Stimulated activated CD4-positive, alpha-beta T cell treated with anti-CD3 and anti-CD28 coated beads, TNF-alpha, amount 100 ng/mL, for 4 hours (primary cell): ENCODE results near the gene RORB.
"Not testable (repeated sequence)": the region's sequence is repeated elsewhere in the genome, so short reads cannot be mapped to it uniquely, and the experiment has no call there.

Experiments
- DNase-seq, 3 experiments: peaks; one replicate each; pipeline ENCODE4 v3.0.0-alpha.2; 2020; ENCODE audit warnings: low read depth in 3 of 3

The RORB gene

DNA sequence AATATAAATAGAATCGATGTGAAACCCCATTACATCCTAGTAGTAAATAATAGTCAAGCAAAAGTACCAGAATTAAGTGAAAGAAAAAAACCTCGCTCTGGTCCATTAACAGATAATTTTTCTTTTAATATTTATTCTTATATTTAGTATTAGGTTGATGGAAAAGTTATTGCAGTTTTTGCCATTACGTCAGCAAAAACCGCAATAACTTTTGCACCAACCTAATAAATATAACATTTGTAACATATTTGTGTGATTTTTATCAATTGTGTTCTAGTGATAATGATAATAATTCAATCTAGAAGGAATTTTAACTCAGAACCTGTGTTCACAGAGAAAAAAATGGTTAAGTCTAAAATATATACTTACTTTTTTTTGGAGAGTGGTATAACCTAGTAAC lies 16.1 kb downstream of the RORB start:
- DNase-seq: no peak

DNA sequence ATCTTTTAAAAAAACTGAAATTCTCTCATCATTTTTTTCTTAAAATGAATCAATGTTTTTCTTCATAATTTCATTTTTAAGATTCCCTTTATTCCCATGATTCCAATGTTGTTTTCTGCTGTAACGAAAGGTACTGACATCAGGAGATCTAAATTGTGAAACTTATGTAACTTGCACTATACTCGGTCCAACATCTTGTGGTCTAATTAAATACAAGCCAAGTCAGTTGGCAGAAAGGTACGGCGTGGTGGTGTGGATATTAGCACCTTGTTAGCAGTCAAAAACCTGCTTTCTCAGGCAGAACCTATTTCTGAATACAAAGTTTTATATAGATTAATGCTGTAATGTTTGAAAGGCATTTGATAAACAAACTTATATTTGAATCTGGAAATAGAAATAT lies 20.1 kb downstream of the RORB start:
- DNase-seq: no peak

DNA sequence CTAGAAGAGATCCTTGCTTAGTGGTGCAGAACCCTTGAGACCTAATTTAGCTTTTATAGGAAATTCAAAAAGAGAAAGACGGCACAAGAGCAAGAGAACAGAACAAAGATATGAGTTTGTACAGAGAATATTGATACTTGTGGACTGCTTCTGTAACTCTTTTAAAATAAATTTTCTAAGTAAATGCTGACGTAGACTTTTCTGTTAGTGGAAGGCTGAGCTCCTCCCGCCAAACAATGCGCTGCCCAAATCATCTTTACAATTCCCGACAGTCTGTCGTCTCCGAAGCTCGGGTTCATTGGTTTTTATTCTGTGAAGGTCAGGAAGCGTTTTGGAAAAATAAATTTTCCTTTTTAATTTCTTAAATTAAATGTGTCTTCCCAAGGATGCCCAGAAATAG lies 22.3 kb downstream of the RORB start:
- DNase-seq: no peak

DNA sequence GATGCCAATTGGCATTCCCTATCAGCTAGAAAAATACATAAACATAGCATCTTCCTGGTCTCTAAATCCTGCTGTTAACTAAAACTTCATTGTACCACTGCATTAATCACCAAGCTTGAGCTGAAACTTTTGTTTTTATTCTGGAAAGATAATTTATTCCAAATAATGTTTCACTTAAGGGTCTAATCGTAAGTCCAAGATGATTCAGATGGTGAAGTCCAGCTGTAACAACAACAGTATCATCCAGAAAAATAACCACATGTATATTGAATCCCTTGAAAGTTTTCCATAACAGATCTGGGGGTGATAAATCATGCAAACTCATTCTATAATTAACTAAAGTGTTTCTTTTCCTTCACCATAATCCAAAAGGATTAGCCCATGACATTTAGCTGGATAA lies 23.9 kb downstream of the RORB start:
- DNase-seq: no peak

DNA sequence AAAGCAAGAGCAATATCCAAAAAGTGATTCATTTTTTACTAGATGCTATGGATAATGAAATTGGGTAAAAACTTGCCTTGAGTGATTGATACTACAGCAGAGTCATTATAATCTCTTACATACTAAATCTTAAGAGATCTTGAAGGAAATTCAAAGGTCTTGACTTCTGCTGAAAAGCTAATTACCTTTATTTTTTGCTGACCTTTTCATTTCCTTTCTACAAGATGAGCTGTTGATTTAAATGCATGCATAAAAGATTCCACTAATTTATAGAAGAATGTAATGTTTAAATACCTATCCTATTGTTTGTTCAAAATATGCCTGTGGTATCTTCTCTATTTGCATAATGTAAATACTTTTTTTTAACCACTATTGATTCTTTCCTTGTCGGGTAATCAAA lies 27.2 kb downstream of the RORB start:
- DNase-seq: no peak

DNA sequence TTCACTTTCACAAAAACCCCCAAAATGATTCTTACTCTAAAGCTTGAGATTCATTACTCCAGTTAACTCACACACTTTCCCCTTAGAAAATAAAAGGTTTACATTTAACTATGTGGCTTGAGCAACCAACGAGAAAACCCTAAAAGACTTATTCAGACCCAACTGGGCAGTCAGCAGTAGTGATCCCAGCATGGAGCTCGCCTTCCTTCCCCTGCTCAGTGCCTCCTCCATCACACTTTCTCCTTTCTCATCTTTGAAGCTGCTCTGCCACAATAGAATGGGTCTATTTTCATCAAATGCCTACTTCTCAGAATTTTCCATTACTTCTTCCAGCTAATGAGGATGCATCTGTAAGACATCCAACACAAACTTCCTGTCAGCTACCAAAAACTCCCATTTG lies 29.1 kb downstream of the RORB start:
- DNase-seq: no peak

DNA sequence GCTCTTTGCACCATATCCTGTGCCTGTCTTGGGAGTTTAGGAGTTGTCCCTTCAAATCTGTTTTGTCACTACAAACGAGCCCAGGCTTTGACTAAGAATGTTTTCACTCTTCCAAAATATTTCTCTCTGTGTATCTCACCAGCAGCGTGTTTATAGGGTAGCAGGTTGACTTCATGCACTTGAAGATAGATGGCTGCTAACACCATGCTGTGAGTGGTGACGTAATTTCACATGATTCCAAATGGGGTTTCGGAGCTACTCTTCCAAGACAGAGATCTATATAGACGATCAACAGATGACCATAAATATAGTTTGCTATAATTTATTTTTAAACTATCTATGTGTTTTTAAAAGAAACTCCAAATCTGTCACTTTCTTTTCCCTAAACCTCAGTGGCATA lies 30.6 kb downstream of the RORB start:
- DNase-seq: no peak

DNA sequence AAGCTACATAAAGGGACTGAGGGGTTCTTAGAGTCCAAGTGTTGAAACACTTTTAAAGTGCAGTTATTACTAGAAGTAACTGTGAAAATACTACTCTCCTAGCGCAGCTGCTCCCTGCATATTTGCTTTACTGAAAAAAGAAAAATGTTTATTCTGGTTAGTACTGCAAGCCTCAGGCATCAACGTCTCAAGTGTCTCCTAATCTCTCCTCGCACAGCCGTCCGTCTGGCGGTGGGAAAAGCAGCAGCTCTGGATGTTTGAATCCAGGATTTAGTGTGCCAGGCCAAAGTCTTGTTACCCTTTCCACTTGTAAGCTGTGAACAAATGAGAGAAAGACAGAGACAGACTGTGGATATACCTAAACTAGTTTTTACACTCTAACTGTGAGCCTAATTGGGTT lies 31.1 kb downstream of the RORB start:
- no peak for DNase-seq

DNA sequence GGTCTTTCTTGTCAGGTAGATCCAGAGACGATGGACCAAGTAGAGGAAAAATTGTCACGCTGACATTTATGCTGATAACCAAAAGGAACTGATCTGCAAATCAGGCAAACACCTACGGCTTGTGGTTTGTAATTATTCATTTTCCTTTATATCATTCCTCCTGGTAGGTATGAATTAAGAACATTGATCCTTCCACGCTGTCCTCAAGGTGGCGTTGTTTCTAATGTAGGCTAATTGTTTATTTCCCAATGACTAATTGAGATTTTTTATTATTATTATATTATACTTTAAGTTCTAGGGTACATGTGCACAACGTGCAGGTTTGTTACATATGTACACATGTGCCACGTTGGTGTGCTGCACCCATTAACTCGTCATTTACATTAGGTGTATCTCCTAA lies 33.3 kb downstream of the RORB start:
- DNase-seq: not testable (repeated sequence)

DNA sequence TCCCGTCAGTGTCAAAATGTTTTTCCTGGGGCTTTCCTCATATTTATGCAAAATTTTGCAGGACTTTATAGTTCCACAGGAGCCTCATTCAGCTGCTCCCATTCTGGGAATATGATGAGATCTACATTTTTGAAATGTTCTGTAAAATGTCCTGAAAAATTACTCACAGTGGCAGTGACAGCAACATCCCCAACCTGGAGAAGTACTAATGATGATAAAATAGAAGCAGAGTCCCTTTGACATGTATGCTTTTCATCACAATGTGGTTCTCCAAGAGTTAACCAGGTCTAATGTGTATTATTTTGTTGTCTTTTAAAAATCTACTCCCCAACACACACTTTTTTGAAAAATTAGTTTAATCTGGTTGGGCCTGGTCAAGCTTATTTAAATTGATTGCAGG lies 36.1 kb downstream of the RORB start:
- no peak for DNase-seq

DNA sequence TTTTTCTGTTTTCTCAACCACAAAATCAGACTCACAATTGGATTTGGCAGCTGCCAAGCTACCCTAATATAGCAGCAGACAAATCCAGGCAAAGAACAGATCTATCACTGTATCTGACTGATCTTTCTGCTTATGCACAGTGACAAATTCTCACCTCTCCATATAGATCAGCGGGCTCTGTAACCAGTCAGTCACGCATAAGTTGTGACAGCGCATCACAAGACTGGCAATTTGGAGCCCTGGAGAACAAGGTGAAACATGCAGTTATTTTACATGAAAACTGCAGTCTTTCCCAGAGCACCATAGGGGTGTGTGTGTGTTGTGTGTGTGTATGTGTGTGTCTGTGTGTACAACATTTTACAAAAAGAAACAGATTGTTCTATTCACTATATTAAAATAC lies 37.7 kb downstream of the RORB start:
- DNase-seq: no peak

DNA sequence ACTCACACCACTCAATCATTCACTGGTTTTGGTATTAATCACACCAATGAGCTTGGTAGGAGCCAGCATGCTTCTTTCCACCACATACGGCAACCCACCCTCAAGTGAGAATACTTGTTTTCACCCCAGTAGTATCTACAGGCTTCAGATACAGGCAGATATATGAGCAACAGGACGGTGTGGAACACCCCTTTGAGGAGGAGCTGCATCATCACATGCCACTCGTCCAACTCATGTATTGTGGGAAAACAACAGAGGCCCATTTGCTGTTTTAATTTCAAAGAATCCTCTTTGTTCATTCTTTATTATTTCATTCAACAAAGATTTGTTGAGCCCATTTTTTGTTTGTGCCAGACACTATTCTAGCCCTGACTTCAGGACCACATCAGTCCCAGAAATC lies 46.0 kb downstream of the RORB start:
- DNase-seq: no peak

DNA sequence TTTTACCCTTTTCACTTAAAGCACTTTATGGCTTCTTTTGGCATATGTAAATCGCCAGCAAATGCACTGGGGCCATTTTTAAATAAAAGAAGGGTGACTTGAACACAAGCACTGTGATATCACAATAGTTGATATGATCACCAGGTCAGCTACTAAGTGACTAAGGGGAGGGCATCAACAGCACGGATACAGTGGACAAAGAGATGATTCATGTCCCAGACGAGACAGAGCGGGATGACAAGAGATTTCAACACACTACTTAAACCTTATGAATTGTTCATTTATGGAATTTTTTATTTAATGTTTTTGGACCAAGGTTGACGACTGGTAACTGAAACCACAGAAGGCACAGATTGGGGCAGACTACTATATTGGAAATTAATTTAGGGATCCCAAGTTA lies 54.1 kb downstream of the RORB start:
- no peak for DNase-seq

DNA sequence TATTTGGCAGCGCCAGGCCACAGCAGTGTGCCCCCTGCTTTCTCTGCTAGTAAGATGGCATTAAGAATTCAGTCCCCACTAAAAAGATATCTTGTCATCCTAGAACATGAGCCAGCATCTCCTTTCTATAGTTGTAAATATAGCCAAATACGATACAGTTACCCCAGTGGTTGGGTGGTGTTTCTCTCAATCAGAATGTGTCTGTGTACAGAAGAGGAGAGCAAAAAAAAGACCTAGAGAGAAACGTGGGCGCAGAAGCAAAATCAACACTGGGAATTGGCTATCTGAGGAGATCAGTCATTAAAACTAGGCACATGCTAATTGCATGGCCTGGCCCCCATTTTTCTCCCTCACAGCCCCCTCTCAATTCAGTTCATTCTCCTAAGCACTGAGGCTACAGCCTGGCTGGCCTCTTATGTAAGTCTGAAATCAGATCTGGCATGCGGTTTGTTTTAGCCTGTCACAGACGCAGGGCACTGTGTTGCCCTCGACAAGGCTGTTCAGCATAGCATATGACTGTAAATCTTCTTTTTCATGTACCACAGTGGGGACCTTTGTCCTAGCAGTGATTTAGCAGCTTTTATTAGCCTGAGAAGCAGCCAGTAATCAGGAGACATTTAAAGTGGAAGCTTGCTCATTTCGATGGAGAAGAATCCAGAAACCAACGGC lies 57.8 kb downstream of the RORB start:
- DNase-seq: no peak

DNA sequence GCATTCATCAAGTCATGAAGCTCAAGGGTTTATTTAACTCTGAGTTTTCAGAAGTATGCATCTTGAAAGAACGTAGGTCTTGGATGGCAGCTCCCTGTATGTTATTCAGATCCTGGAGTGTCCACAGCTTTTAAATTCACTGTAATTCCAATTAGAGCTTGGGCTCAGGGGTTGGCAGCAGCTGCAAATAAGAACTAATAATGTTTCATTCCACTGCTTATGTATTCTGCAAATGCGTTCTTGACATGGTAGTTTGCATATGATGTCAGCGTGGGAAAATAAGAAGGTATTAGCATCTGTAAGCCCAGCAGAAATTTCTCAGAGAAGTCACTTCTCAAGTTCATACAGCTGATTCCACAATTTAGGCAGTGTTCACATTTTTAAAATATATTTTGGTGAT lies 58.4 kb downstream of the RORB start:
- no peak for DNase-seq

DNA sequence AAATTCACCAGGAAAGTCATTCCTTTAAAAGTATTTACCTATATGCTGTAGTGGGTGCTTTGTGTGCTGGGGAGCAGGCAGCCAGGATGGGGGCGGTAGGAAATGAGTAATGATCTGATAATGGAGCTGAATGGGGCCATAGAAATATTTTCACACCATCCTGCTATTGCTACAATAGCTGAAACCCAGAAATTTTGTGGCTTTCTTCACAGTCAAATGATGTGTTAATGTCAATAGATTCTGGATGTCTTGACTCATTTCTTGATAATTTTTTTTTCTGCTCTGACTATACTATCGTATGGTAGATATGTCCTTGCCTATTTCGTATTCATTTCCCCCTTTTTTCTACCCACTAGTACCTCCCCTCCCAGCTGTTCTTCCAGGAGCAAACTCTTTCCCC lies 59.5 kb downstream of the RORB start:
- no peak for DNase-seq

DNA sequence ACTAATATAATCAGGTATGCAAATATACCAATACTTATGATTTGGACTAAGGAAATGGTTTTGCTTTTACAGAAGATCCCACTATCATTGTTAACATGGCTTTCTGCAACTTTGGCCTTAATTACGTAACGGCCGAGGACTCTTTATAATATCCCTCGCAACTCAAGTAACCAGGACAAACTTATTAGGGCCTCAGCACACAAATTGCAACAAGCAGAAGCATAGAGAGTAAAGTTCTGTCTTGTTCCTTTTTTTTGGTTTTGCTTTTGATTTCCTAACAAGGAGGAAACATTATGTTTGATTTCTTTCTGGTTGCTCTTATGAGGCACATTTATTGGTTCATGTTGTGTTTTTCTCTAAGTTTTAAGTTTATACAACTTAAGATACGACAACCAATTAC lies 60.4 kb downstream of the RORB start:
- DNase-seq: no peak

DNA sequence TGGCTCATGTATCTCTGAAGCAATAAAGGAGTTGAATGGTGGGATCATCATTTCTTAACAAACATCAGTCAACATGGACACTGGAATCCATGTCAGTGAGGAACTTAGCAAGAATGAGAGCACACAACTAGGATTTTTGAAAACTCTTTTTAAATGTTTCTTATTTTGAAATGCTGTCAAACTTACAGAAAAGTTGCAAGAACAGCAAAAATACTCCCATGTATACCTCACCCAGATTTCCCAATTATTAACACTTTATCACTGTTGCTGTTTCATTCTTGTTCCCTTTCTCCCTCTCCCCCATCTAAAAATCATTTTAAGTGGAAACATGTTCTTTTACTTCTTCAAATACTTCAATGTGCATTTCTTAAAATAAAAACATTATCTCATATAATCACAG lies 65.5 kb downstream of the RORB start:
- DNase-seq: no peak

DNA sequence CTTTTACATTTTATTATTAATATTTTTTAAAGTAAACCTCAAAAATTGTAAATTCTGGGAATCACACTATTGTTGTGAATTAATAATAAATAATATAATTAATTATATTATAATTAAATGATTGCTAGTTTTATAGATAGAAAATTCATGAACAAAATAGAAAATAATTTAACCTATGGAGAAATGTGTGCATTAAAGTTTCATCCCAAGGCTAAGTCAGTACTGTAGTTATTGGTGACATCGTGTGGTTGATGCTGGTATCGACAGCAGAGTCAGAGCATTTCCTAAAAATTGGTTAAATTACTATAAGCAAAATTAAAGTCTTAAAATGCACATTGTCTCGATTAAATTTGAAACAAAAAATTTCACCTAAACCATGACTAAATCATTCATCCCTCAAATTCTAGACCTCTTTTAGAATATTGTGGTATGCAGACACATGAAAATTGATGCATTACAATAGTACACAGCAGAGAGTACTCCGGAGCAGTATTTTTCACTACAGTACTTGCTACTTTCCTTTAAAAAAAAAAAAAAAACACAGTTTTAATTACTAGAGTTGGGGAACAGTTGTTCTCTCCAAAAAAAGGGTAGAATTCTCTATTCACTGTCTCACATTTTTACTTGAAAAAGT lies 73.9 kb downstream of the RORB start:
- no peak for DNase-seq

DNA sequence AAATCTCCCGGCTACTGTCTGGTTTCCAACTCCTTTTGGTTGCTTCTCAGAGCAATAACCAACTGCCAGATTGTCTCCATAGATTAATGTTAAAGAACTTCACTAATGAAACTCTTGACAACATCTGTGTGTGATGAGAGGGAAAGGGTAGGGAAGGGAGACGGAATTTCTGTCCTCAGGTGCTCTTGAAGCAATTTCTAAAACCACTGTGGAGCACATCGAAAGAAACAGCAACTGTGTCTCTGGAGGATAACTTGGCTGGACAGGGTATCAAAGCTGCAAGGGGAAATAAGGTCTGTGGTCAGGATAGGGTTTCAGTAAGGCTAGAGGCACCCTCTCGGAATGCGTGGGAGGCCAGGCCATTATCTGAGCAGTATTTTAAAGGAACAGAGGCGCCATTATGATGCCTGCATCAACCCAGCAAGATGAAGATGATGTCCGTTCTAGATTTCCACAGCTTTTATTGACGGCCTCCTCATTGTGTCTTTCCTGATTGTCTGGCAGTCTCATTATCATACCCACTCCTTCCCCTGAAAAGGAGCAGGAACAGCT lies 76.6 kb downstream of the RORB start:
- no peak for DNase-seq

DNA sequence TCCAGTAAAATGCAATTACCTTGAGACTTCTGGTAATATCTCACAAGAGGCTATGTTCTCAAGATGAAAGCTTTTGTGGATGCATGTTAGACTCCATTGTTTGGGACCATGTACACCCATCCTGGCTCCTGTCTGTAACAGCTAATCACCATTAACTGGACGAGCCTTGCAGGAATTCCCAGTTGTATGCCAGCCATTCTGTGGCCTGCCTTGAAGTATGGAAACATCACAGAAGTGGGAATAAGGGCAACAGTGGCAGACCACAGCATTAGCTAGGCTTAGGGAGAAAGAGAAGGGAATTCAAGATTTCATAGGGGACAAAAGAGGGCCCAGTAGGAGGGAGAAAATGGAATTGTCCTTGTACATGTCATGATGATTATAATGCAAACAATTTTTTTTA lies 79.0 kb downstream of the RORB start:
- DNase-seq: no peak

DNA sequence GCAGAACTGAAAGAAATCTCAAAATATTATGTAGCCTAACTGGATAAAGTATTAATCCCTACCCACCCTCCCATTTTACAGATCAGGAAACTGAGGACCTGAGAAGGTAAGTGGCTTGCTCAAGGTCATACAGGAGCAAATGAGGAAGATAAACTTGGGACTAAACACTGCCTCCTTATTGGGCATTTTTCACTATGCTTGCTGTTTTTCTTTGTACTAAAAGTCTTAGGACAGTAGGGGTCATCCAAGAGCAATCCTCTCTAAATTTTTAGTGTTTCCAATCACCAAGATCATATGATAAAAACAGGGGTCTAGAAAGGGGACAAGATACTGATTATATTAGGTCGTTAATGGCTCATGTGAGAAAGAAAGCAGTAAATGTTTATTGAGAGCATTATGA lies 80.8 kb downstream of the RORB start:
- DNase-seq: no peak

DNA sequence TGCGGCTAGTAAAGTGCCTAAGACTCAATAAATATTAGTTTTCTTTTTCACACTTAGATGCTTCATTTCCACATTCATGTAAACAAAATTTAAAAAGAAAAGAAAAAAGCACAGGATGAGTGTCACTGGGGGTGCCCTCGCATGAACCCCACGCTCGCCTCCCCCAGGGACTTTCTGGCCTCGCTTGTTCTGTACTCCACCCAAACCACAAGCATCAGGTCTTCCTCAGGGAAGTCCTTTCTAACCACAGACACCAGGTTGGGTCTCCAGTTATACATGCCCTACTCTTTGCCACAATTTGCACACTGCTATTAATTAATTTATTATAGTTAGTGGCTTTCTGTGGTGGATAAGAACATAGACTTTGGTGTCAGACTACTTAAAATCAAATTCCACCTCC lies 92.4 kb downstream of the RORB start:
- no peak for DNase-seq

DNA sequence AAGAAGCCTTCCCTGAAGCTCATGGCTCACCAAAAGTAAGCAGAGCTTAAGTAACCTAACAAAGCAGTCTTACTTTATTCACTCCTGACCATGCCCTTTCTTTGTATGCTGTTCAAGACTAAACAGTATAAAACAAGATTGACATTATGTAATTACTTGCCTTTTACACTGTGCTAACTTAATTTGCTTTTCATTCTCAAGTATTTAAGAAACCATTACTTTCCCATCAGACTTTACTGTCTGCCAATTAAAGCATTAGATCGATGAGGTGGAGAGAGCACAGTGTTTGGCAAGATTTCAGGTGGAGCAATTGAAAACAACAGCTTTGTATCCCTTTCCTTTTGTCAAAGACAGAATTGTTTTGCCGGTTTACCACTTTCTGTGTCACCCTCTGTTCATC lies 98.2 kb downstream of the RORB start:
- DNase-seq: no peak
